IPS DF 4.7 (cell line): ENCODE results near the gene NTPCR.
"Not testable (repeated sequence)": the region's sequence is repeated elsewhere in the genome, so short reads cannot be mapped to it uniquely, and the experiment has no call there.

ENCODE experiments used
- DNase-seq: peaks from one replicate; pipeline ENCODE4 v3.0.0-alpha.2; 2013; ENCODE audit warnings: low spot score; ENCODE audit errors: extremely low read depth

The NTPCR gene

DNA sequence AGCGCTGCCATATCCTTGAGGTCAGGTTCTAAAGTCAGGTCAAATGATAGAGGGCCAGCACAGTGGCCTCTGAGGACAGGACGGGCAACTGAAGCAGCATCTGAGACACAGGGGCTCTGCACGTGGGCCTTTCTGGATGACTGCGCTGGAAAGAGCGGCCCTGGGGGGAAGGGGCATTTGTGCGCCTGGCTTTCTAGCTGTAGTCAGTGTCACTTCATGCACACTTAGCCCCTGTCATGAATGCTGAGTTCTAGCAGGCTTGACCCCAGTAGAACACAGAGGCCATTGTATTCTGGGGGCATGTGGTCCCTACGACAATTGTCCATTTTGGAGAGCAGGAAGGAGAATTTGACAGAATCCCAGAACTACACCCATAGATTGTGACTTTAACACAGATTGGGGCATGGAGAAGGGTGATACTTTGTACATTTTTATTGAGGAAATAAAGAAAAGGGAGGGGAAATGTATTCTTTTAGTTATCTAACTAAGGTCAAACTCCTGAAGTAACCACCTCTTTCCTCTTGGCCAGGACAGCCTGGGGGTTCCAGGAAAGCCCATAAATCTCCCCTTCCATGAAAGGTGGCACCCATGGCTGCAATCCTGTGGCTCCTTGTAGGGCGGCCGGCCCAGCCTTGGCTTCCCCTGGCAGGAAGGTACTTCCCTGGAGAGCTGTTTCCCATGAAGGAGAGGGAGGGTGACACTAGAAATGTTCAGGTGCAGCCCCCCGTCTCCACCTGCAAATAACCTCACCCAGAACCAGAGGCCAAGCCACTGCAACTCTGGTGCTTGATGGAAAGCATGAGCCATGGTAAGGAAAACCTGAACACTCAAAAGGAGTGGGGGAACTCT lies 34.4 kb downstream of the NTPCR start:
- DNase-seq = no peak

GRCh38 chr1:232985882-232986526 lies 35.6 kb downstream of the NTPCR start:
- DNase-seq = no peak

GRCh38 chr1:232986527-232986922 lies 36.1 kb downstream of the NTPCR start:
- no peak for DNase-seq

- DNase-seq = no peak
Measured at GRCh38 chr1:232987046-232987773, 36.8 kb downstream of the NTPCR start.

GRCh38 chr1:232987774-232988140 lies 37.3 kb downstream of the NTPCR start:
- no peak for DNase-seq

- DNase-seq = no peak
Measured at GRCh38 chr1:232988572-232989040, 38.2 kb downstream of the NTPCR start.

- DNase-seq = no peak
Measured at GRCh38 chr1:232990176-232991128, 40.0 kb downstream of the NTPCR start.

DNA sequence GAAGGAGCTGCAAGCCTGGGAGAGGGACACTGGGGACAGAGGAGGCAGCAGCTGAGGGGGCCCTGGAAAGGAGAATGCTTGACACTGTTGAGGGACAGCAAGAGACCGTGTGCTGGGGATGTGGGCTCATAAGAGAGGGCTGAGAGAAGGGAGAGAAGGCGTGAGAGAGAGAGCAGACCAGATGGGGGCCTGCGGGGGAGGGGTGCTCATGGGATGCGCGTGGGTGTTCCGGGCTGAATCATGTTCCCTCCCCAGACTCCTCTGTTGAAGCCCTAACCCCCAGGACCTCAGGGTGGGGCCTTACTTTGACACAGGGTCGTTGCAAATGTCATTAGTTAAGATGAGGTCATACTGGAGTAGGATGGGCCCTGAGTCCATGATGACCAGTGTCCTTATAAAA lies 40.8 kb downstream of the NTPCR start:
- no peak for DNase-seq

DNA sequence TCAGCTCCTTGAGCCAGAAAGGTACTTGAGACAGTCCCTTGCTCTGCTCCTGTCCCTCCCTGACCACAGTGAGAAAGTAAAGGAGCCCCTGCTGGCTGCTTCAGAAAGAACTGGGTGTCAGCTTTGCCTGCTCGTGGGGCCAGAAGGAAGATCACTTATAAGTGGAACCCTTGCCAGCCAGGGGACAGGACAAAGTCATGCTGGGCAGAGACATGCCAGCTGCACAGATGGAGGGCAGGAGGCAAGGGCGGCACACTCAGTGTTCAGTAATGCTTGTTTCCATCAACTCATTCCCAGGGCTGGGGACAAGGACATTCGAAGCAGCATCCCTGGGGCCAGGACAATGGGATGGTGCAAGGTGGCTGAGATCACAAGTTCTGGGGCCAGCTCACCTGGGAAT lies 41.8 kb downstream of the NTPCR start:
- no peak for DNase-seq

DNA sequence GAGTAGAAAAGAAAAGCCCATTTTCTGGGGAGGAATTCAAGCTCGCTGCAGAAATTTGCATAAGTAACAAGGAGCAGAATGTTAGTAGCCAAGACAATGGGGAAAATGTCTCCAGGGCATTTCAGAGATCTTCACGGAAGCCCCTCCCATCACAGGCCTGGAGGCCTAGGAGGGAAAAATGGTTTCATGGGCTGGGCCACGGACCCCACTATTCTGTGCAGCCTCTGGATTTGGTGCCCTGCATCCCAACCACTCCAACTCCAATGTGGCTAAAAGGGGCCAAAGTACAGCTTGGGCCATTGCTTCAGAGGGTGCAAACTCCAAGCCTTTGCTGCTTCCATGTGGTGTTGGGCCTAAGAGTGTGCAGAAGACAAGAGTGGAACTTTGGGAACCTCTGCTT lies 43.1 kb downstream of the NTPCR start:
- DNase-seq = no peak

DNA sequence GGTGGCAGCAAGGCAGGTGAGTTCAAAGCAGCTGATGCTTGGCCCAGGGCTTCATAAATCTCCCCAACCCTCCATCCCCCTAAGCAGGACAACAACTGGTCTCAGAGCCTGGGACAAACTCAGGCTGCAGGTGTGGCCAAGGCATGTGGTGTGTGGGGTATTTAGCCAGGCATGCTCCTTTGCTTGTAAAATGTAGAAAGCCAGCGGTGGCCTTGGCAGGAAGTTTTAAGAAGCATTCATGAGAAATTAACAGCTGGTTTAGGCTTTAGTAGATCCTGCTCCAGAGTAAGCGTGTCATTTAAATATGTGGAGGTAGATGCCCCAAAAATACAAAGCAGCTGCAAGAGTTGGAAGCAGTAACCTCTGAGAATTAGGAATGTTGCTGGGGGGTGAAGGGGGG lies 44.8 kb downstream of the NTPCR start:
- no peak for DNase-seq

- no peak for DNase-seq
Measured at GRCh38 chr1:232996143-232996542, 45.7 kb downstream of the NTPCR start.

GRCh38 chr1:232998138-232998537 lies 47.7 kb downstream of the NTPCR start:
- no peak for DNase-seq

- no peak for DNase-seq
Measured at GRCh38 chr1:232998646-232999045, 48.2 kb downstream of the NTPCR start.

GRCh38 chr1:232999956-233000625 lies 49.7 kb downstream of the NTPCR start:
- no peak for DNase-seq

- DNase-seq = not testable (repeated sequence)
Measured at GRCh38 chr1:233003638-233004037, 53.2 kb downstream of the NTPCR start.

DNA sequence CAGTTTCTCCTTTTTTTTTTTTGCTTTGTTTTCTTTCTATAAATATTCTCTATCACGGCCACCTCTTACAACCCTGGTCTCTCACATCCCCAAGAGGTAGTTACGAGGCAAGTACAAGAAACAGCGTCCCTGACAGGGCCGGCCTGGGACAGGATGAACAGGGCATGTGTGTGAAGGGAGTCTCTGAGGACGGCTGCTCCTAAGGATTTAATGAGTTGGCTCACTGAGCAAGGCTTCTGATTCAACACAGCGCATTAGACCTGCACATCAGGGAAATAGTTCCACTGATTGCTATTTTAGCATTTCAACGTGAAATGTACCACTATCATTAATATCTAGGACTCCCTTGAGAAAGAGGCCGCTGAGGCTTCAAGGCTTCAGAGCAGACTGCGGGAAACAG lies 54.0 kb downstream of the NTPCR start:
- DNase-seq = no peak

- no peak for DNase-seq
Measured at GRCh38 chr1:233005156-233005555, 54.7 kb downstream of the NTPCR start.

GRCh38 chr1:233005703-233006102 lies 55.3 kb downstream of the NTPCR start:
- DNase-seq = no peak

GRCh38 chr1:233006108-233006507 lies 55.7 kb downstream of the NTPCR start:
- DNase-seq = no peak
